Epithelial cell of prostate (primary cell): Measurements from ENCODE around the gene OR4D10.

ENCODE experiments used
- DNase-seq: peaks from one replicate; pipeline ENCODE4 v3.0.0-alpha.2; 2011; ENCODE audit warnings: low read depth, low spot score
- H3K27ac ChIP-seq: fragments of 450-650 bp; 2 replicates; pipeline ENCODE4 v1.5.1; 2017; ENCODE audit warnings: mild to moderate bottlenecking

OR4D10 gene

DNA sequence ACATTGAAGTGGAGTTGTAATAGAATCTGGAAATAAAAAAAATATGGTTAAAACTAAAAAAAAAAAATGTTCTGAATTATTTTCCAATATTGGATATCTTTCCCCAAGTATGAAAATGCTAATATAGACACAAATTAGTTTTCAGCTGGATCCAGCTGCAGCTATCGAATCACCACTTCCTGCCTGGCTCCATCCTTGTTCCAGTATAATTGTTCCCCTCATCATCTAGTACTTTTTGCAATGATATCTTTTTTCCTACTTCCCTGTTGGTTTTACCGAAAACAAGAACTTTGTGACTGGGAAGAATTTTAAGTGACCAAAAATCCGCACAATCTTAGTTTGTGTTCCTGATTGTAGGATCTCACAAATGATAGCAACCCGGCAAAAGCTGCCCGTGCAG, 47.6 kb downstream of the OR4D10 start:
- no peak overlapping the region for H3K27ac ChIP-seq
- DNase-seq = no peak

DNA sequence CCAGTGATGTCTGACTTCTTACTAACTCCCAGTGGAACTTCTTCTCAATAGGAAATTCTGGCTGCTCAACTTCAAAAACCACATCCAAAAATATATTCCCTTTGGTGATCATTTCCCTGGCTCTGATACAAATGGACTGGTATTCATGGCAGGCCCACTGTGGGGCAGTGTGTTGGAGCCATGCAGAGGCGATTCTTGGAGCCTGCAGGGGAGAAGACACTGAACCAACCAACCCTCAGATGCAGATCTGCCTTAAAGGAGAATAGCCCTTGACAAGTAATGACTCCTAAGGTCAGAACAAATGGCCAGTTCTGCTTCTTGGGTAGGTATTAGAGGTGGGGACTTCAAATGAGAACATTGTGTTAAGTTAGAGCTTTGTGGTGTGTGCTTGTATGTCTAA, 50.4 kb downstream of the OR4D10 start:
- DNase-seq = no peak
- no peak overlapping the region for H3K27ac ChIP-seq

DNA sequence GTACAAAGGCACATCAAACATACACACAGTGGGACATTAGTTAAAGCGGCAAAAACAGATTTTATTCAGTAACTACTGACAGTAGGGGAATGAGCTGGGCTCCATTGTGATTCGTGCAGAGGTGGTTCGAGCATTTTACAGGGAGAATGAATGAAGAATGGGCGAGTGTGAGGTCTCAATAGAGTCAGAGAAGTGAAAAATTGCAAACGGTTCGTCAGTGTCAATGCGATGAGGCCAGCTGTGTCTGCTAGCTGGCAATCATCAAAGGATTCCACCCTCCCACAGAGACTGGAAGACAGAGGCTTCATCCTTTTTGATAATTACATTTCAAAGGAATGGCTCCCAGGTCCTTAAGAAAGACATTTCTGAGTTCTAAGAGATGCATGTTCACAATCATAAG, 55.6 kb downstream of the OR4D10 start:
- no peak overlapping the region for H3K27ac ChIP-seq
- DNase-seq = no peak
